H9 (cell line): ENCODE results near the gene PTPN7. TPM values are rescaled to one million over a fixed set of nuclear protein-coding genes. Genes with fewer than 3 reads are reported as not detected.

ENCODE experiments used
- DNase-seq: peaks from one replicate; pipeline ENCODE4 v3.0.0-alpha.2; 2017
- H2AFZ ChIP-seq: one replicate; pipeline ENCODE4 v1.6.1; 2013; ENCODE audit warnings: mild to moderate bottlenecking, low read length, control low read depth, moderate library complexity
- H2AK5ac ChIP-seq: 2 replicates; pipeline ENCODE4 v1.6.1; 2013; ENCODE audit warnings: low read length, control low read depth, mixed read lengths; ENCODE audit not compliant: insufficient read length
- H2BK120ac ChIP-seq: one replicate; pipeline ENCODE4 v1.6.1; 2013; ENCODE audit warnings: low read depth, mild to moderate bottlenecking, low read length, control low read depth, inconsistent platforms; ENCODE audit not compliant: poor library complexity, severe bottlenecking
- H2BK12ac ChIP-seq: 2 replicates; pipeline ENCODE4 v1.6.1; 2013; ENCODE audit warnings: low read length, control low read depth, mixed read lengths, low read depth; ENCODE audit not compliant: insufficient read length
- H2BK15ac ChIP-seq: 2 replicates; pipeline ENCODE4 v1.6.1; 2013; ENCODE audit warnings: low read depth, low read length, control low read depth
- H2BK20ac ChIP-seq: one replicate; pipeline ENCODE4 v1.6.1; 2013; ENCODE audit warnings: low read depth, mild to moderate bottlenecking, low read length, control low read depth, inconsistent platforms; ENCODE audit not compliant: poor library complexity, severe bottlenecking
- H2BK5ac ChIP-seq: 2 replicates; pipeline ENCODE4 v1.6.1; 2013; ENCODE audit warnings: low read length, control low read depth, mixed read lengths; ENCODE audit not compliant: insufficient read length
- H3K14ac ChIP-seq: 2 replicates; pipeline ENCODE4 v1.6.1; 2013; ENCODE audit warnings: low read length, control low read depth; ENCODE audit not compliant: insufficient read depth
- H3K18ac ChIP-seq: 2 replicates; pipeline ENCODE4 v1.6.1; 2013; ENCODE audit warnings: low read depth, mild to moderate bottlenecking, mixed read lengths, low read length, control low read depth; ENCODE audit not compliant: insufficient read length
- H3K23ac ChIP-seq: 2 replicates; pipeline ENCODE4 v1.6.1; 2013; ENCODE audit warnings: low read length, control low read depth, mixed read lengths, low read depth; ENCODE audit not compliant: insufficient read length
- H3K23me2 ChIP-seq: 2 replicates; pipeline ENCODE4 v1.6.1; 2013; ENCODE audit warnings: low read depth, mild to moderate bottlenecking, mixed read lengths, low read length, control low read depth; ENCODE audit not compliant: insufficient read length, poor library complexity, severe bottlenecking
- H3K27ac ChIP-seq: 2 replicates; pipeline ENCODE4 v1.5.1; 2013; ENCODE audit warnings: low read length, control low read depth, mixed read lengths, low read depth; ENCODE audit not compliant: insufficient read length
- H3K27me3 ChIP-seq: 2 replicates; pipeline ENCODE4 v1.6.1; 2013; ENCODE audit warnings: low read length, control low read depth, inconsistent platforms; ENCODE audit not compliant: insufficient read depth
- H3K4ac ChIP-seq: 2 replicates; pipeline ENCODE4 v1.6.1; 2013; ENCODE audit warnings: low read depth, mild to moderate bottlenecking, control low read depth, inconsistent platforms, low read length, moderate library complexity
- H3K4me1 ChIP-seq: 2 replicates; pipeline ENCODE4 v1.6.1; 2013; ENCODE audit warnings: low read length, control low read depth, inconsistent platforms; ENCODE audit not compliant: insufficient read depth
- H3K4me2 ChIP-seq: 2 replicates; pipeline ENCODE4 v1.6.1; 2013; ENCODE audit warnings: low read length, control low read depth, mixed read lengths; ENCODE audit not compliant: insufficient read length, insufficient read depth
- H3K56ac ChIP-seq: 2 replicates; pipeline ENCODE4 v1.6.1; 2013; ENCODE audit warnings: low read depth, mild to moderate bottlenecking, mixed read lengths, low read length, control low read depth; ENCODE audit not compliant: insufficient read length
- H3K79me1 ChIP-seq: 2 replicates; pipeline ENCODE4 v1.6.1; 2013; ENCODE audit warnings: low read depth, mild to moderate bottlenecking, moderate library complexity, low read length, control low read depth, inconsistent platforms; ENCODE audit not compliant: insufficient read depth, poor library complexity, severe bottlenecking
- H3K79me2 ChIP-seq: 2 replicates; pipeline ENCODE4 v1.6.1; 2013; ENCODE audit warnings: low read length, control low read depth, inconsistent platforms; ENCODE audit not compliant: insufficient read depth
- H3K9ac ChIP-seq: 2 replicates; pipeline ENCODE4 v1.6.1; 2013; ENCODE audit warnings: low read length, control low read depth, mixed read lengths; ENCODE audit not compliant: insufficient read length; ENCODE audit errors: extremely low read depth
- H3K9me3 ChIP-seq: one replicate; pipeline ENCODE4 v1.6.1; 2013; ENCODE audit warnings: low read depth, low read length, inconsistent platforms; ENCODE audit not compliant: control insufficient read depth
- H3T11ph ChIP-seq: one replicate; pipeline ENCODE4 v1.6.1; 2013; ENCODE audit warnings: mild to moderate bottlenecking, low read length, control low read depth, inconsistent platforms
- H4K20me1 ChIP-seq: one replicate; pipeline ENCODE4 v1.6.1; 2013; ENCODE audit not compliant: control insufficient read depth, insufficient read length, insufficient read depth
- H4K5ac ChIP-seq: 2 replicates; pipeline ENCODE4 v1.6.1; 2013; ENCODE audit warnings: low read depth, mild to moderate bottlenecking, mixed read lengths, low read length, control low read depth; ENCODE audit not compliant: insufficient read length
- H4K8ac ChIP-seq: replicated peaks from 2 replicates; pipeline ENCODE4 v1.6.1; 2013; ENCODE audit warnings: low read length, control low read depth, mixed read lengths, low read depth; ENCODE audit not compliant: insufficient read length
- H4K91ac ChIP-seq: 2 replicates; pipeline ENCODE4 v1.6.1; 2013; ENCODE audit warnings: low read depth, mild to moderate bottlenecking, moderate library complexity, mixed read lengths, low read length, control low read depth; ENCODE audit not compliant: insufficient read length
- H3K27ac Mint-ChIP-seq, 3 experiments: 2 replicates in 2 of 3; 3 replicates in 1 of 3; pipeline ENCODE4 v1.8.0; 2020 to 2021; ENCODE audit warnings: mixed read lengths in 3 of 3, mild to moderate bottlenecking in 1 of 3, moderate library complexity in 1 of 3
- H3K27me3 Mint-ChIP-seq: 2 replicates; pipeline ENCODE4 v1.8.0; 2021; ENCODE audit warnings: low read depth, mild to moderate bottlenecking, moderate library complexity, mixed read lengths
- H3K36me3 Mint-ChIP-seq, 3 experiments: 2 replicates in 2 of 3; 3 replicates in 1 of 3; pipeline ENCODE4 v1.8.0; 2020 to 2021; ENCODE audit warnings: low read depth in 3 of 3, mixed read lengths in 3 of 3; ENCODE audit not compliant: insufficient read depth in 1 of 3
- H3K4me1 Mint-ChIP-seq, 2 experiments: 2 replicates each; pipeline ENCODE4 v1.8.0; 2020; ENCODE audit warnings: mixed read lengths in 2 of 2
- H3K4me3 Mint-ChIP-seq, 2 experiments: 2 replicates in 1 of 2; 3 replicates in 1 of 2; pipeline ENCODE4 v1.8.0; 2020 to 2021; ENCODE audit warnings: mild to moderate bottlenecking in 2 of 2, mixed read lengths in 2 of 2, moderate library complexity in 1 of 2
- H3K9me3 Mint-ChIP-seq, 2 experiments: 2 replicates in 1 of 2; 3 replicates in 1 of 2; pipeline ENCODE4 v1.8.0; 2020; ENCODE audit warnings: mild to moderate bottlenecking in 2 of 2, mixed read lengths in 2 of 2, moderate library complexity in 1 of 2
- CTCF ChIP-seq: fragments of 200-600 bp; sonication (generic); conservative IDR thresholded peaks from 3 replicates; pipeline ENCODE4 v1.8.0; 2021; ENCODE audit warnings: antibody characterized with exemption, mild to moderate bottlenecking
- WGBS: extraction: QIAGEN DNeasy Blood & Tissue Kit; methylation state at CpG from one replicate; pipeline ENCODE4 v1.1.7; 2013; ENCODE audit warnings: missing lambda C conversion rate, low lambda C conversion rate, mixed read lengths; ENCODE audit not compliant: insufficient read length; ENCODE audit errors: extremely low coverage; 5-methylcytosine and 5-hydroxymethylcytosine counted together
- total RNA-seq: library from RNA; stranded (reverse); gene quantifications from 2 replicates; pipeline ENCODE4 v1.2.1, GENCODE V29; 2021

The PTPN7 gene
- total RNA-seq, 1 experiment from 2014 or later = 0.72 TPM

- no CpG with 5 or more reads among the region's 10 CpGs for WGBS
- Histone ChIP-seq H3K9ac (no peak overlapping the region), H3K23me2 (no peaks in the 10 kb centered on the region), H3K79me1 (no peaks in the 10 kb centered on the region), H4K8ac (peak overlapping the region; percentile 7), H2BK5ac (no peak overlapping the region), H3K4ac (no peak overlapping the region), H3T11ph (no peak overlapping the region), H2BK20ac (no peak overlapping the region), H3K4me2 (no peak overlapping the region), H2BK120ac (no peak overlapping the region), H3K56ac (no peak overlapping the region), H2BK12ac (no peak overlapping the region), H3K23ac (no peak overlapping the region), H3K18ac (no peak overlapping the region), H4K20me1 (no peaks in the 10 kb centered on the region), H3K4me1 (no peaks in the 10 kb centered on the region), H3K14ac (no peak overlapping the region), H2AFZ (no peak overlapping the region), H3K27me3 (no peaks in the 10 kb centered on the region; the same call in 1 of the 2 replicates), H4K91ac (no peak overlapping the region), H3K9me3 (no peaks in the 10 kb centered on the region), H3K27ac (no peak overlapping the region), H2AK5ac (no peak overlapping the region), H3K79me2 (no peaks in the 10 kb centered on the region), H2BK15ac (no peak overlapping the region), H4K5ac (no peak overlapping the region)
- no peak for DNase-seq
- Mint-ChIP-seq H3K36me3 (no peaks in the 10 kb centered on the region), H3K4me1 (peaks cover 15 to 33% of the 10 kb centered on the region in 2 experiments), H3K27me3 (peaks cover 4% of the 10 kb centered on the region), H3K27ac (0 out of 7 replicates have a peak overlapping the region, but pooled peaks of 1 of the 3 experiments have one; percentile 3), H3K9me3 (no peaks in the 10 kb centered on the region), H3K4me3 (no peak overlapping the region)
- TF ChIP-seq CTCF = no peak
Observed at GRCh38 chr1:202154148-202154765, 6.1 kb downstream of the PTPN7 start.
